Measurements from ENCODE around the gene SHD. TPM values are rescaled to one million over a fixed set of nuclear protein-coding genes. Genes with fewer than 3 reads are reported as not detected.

SHD gene
- total RNA-seq, 1 experiment from 2014 or later: not detected

GRCh38 chr19:4323692-4324091 is 44.6 kb downstream of the SHD start:
- no peak for DNase-seq (ENCODE audit: low spot score)
- no peaks in the 10 kb centered on the region for H3K9me3 ChIP-seq (ENCODE audit: low read depth, low read length, poor library complexity, severe bottlenecking)
- H3K27me3 ChIP-seq (replicated peaks; ENCODE audit: insufficient read depth, low read depth, low read length, poor library complexity): no peaks in the 10 kb centered on the region
- H3K4me3 ChIP-seq (ENCODE audit: low read depth, low read length, poor library complexity, severe bottlenecking): no peak overlapping the region
- BruUV-seq (replicated peaks): no TSS peak
- H3K27ac ChIP-seq (ENCODE audit: low read depth, low read length, poor library complexity, severe bottlenecking): no peak overlapping the region
- no peaks in the 10 kb centered on the region for H3K36me3 ChIP-seq (ENCODE audit: insufficient read depth, low read length, poor library complexity, severe bottlenecking)
- TF ChIP-seq EZH2 (IDR thresholded peaks at IDR 0.05; ENCODE audit: borderline replicate concordance, low read depth, low read length, poor library complexity, severe bottlenecking): no peak
- intact Hi-C loops (cut with micrococcal nuclease; ENCODE audit: unreplicated experiment): no loop called here
- CTCF ChIA-PET: no interaction called here
- peaks cover 11% of the 10 kb centered on the region for H3K4me1 ChIP-seq (ENCODE audit: insufficient read depth, low read length, poor library complexity, severe bottlenecking)
- POLR2A ChIA-PET (ENCODE audit: low non-redundant PET): no interaction called here

DNA sequence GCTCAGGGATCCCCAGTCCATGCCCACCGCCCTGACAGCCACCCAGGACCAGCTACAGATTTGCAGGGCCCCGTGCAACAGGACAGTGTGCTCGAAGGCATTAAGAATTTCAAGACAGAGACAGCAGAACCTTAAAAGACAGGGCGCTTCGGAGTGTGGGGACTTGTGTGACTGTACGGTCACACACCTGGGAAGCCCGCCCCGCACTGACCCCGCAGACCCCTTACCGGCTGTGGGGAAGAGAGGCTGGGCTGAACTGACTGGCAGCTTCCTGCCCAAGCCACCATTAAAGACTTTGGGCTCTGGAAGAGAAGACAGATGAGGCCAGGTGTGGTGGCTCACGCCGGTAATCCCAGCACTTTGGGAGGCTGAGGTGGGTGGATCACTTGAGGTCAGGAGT is 45.2 kb downstream of the SHD start:
- no peak overlapping the region for H3K27ac ChIP-seq (ENCODE audit: low read depth, low read length, poor library complexity, severe bottlenecking)
- no peaks in the 10 kb centered on the region for H3K36me3 ChIP-seq (ENCODE audit: insufficient read depth, low read length, poor library complexity, severe bottlenecking)
- intact Hi-C loops (cut with micrococcal nuclease; ENCODE audit: unreplicated experiment): no loop called here
- H3K27me3 ChIP-seq (replicated peaks; ENCODE audit: insufficient read depth, low read depth, low read length, poor library complexity): no peaks in the 10 kb centered on the region
- H3K9me3 ChIP-seq (ENCODE audit: low read depth, low read length, poor library complexity, severe bottlenecking): no peaks in the 10 kb centered on the region
- ChIA-PET CTCF (no interaction called here), POLR2A (ENCODE audit: low non-redundant PET) (no interaction called here)
- no TSS peak for BruUV-seq (replicated peaks)
- no peak overlapping the region for H3K4me3 ChIP-seq (ENCODE audit: low read depth, low read length, poor library complexity, severe bottlenecking)
- H3K4me1 ChIP-seq (ENCODE audit: insufficient read depth, low read length, poor library complexity, severe bottlenecking): peaks cover 11% of the 10 kb centered on the region
- TF ChIP-seq EZH2 (IDR thresholded peaks at IDR 0.05; ENCODE audit: borderline replicate concordance, low read depth, low read length, poor library complexity, severe bottlenecking): no peak
- TF ChIP-seq, protein P1, sequence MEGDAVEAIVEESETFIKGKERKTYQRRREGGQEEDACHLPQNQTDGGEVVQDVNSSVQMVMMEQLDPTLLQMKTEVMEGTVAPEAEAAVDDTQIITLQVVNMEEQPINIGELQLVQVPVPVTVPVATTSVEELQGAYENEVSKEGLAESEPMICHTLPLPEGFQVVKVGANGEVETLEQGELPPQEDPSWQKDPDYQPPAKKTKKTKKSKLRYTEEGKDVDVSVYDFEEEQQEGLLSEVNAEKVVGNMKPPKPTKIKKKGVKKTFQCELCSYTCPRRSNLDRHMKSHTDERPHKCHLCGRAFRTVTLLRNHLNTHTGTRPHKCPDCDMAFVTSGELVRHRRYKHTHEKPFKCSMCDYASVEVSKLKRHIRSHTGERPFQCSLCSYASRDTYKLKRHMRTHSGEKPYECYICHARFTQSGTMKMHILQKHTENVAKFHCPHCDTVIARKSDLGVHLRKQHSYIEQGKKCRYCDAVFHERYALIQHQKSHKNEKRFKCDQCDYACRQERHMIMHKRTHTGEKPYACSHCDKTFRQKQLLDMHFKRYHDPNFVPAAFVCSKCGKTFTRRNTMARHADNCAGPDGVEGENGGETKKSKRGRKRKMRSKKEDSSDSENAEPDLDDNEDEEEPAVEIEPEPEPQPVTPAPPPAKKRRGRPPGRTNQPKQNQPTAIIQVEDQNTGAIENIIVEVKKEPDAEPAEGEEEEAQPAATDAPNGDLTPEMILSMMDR (conservative IDR thresholded peaks at IDR 0.05; ENCODE audit: low read depth, low read length): no peak
- no peak for DNase-seq (ENCODE audit: low spot score)

- Histone ChIP-seq H3K4me3 (ENCODE audit: low read depth, low read length, poor library complexity, severe bottlenecking) (peak overlapping the region; percentile 44), H3K27ac (ENCODE audit: low read depth, low read length, poor library complexity, severe bottlenecking) (no peak overlapping the region), H3K36me3 (ENCODE audit: insufficient read depth, low read length, poor library complexity, severe bottlenecking) (no peaks in the 10 kb centered on the region), H3K27me3 (replicated peaks; ENCODE audit: insufficient read depth, low read depth, low read length, poor library complexity) (no peaks in the 10 kb centered on the region), H3K4me1 (ENCODE audit: insufficient read depth, low read length, poor library complexity, severe bottlenecking) (peaks cover 11% of the 10 kb centered on the region), H3K9me3 (ENCODE audit: low read depth, low read length, poor library complexity, severe bottlenecking) (no peaks in the 10 kb centered on the region)
- POLR2A ChIA-PET (ENCODE audit: low non-redundant PET): no interaction called here
- intact Hi-C loops (cut with micrococcal nuclease; ENCODE audit: unreplicated experiment): no loop called here
- TF ChIP-seq, protein P1 (conservative IDR thresholded peaks at IDR 0.05; ENCODE audit: low read depth, low read length): no peak
- TF ChIP-seq EZH2 (IDR thresholded peaks at IDR 0.05; ENCODE audit: borderline replicate concordance, low read depth, low read length, poor library complexity, severe bottlenecking): no peak
- no peak for DNase-seq (ENCODE audit: low spot score)
- no TSS peak for BruUV-seq (replicated peaks)
- CTCF ChIA-PET: no interaction called here
These were observed 47.3 kb downstream of the SHD start for GRCh38 chr19:4326215-4326836.

DNA sequence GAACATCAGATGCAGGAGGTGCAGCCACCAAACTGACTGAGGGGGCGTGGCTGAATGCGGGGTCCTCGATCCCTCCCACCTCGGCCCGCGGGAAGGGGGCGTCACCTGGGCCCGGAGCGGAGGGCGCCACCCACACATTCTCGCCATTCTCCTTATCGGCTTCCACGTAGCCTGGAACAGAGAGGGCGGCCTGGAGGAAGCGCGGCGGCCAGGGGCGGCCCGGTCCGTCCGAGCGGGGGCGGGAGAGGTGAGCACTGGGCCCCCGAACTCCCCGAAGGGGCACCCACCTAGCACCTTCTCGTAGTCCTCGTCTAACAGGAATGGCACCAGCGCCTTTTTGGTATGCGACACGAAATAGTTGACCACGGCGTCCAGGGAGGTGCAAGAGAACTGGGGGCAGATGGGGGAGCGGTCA is 47.8 kb downstream of the SHD start:
- H3K27ac ChIP-seq (ENCODE audit: low read depth, low read length, poor library complexity, severe bottlenecking): no peak overlapping the region
- H3K36me3 ChIP-seq (ENCODE audit: insufficient read depth, low read length, poor library complexity, severe bottlenecking): no peaks in the 10 kb centered on the region
- TF ChIP-seq, protein P1 (conservative IDR thresholded peaks at IDR 0.05; ENCODE audit: low read depth, low read length): no peak
- no peak for TF ChIP-seq EZH2 (IDR thresholded peaks at IDR 0.05; ENCODE audit: borderline replicate concordance, low read depth, low read length, poor library complexity, severe bottlenecking)
- DNase-seq (ENCODE audit: low spot score): peak; percentile 55
- no peaks in the 10 kb centered on the region for H3K27me3 ChIP-seq (replicated peaks; ENCODE audit: insufficient read depth, low read depth, low read length, poor library complexity)
- peaks cover 11% of the 10 kb centered on the region for H3K4me1 ChIP-seq (ENCODE audit: insufficient read depth, low read length, poor library complexity, severe bottlenecking)
- H3K9me3 ChIP-seq (ENCODE audit: low read depth, low read length, poor library complexity, severe bottlenecking): no peaks in the 10 kb centered on the region
- BruUV-seq (replicated peaks): no TSS peak
- peak overlapping the region; percentile 44 for H3K4me3 ChIP-seq (ENCODE audit: low read depth, low read length, poor library complexity, severe bottlenecking)
- ChIA-PET POLR2A (ENCODE audit: low non-redundant PET) (no interaction called here), CTCF (no interaction called here)
- intact Hi-C loops (cut with micrococcal nuclease; ENCODE audit: unreplicated experiment): no loop called here
